ENCODE results near the gene PIP4K2B.

DNA sequence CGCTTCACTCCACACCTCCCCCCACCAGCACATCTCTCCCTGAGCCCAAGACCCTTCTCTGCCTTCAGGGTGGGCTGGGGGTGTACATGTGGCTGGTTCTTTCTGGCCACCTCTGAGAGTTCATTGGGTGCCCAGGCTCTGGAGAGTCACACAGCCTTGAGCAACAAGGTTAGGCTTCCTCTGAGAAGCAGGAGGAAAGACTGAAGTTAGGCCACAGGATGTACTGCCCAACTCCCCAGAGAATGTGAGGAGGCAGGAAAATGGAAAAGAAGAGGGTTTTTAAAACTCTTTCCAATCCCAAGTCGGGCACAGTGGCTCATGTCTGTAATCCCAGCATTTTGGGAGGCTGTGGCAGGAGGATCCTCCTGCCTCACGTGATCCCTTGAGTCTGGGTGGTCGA lies 58.5 kb downstream of the PIP4K2B start:
- no peak for TF ChIP-seq POLR2AphosphoS5 (IDR thresholded peaks at IDR 0.05; ENCODE audit: borderline replicate concordance, low read depth, low read length)
- no peak for TF ChIP-seq EZH2 (IDR thresholded peaks at IDR 0.05)

All from SK-N-MC (cell line).